CD14-positive monocyte (primary cell): Measurements from ENCODE around the gene ASAP3. TPM values are rescaled to one million over a fixed set of nuclear protein-coding genes. Genes with fewer than 3 reads are reported as not detected.
A peak's percentile ranks its signal among the peaks of the same experiment; 100 is the strongest.
"Not testable (repeated sequence)": the region's sequence is repeated elsewhere in the genome, so short reads cannot be mapped to it uniquely, and the experiment has no call there.

Source experiments
- DNase-seq, 3 donors: peaks; one replicate each; pipeline ENCODE4 v3.0.0-alpha.2; 2011 to 2022
- H2AFZ ChIP-seq: 2 replicates; pipeline ENCODE4 v1.6.0; 2012; ENCODE audit warnings: mild to moderate bottlenecking, low read depth, low read length, inconsistent platforms; ENCODE audit not compliant: insufficient read depth, poor library complexity, severe bottlenecking
- H3K27ac ChIP-seq, 2 donors: 1 replicate in 1 of 2; 2 replicates in 1 of 2; pipeline ENCODE4 v1.5.1; 2012 to 2013; ENCODE audit warnings: low read length in 2 of 2, control low read depth in 1 of 2, inconsistent platforms in 1 of 2, low read depth in 1 of 2, mild to moderate bottlenecking in 1 of 2
- H3K27me3 ChIP-seq, 2 donors: one replicate each; pipeline versions ENCODE4 v1.6.0 to v1.6.1; 2011 to 2013; ENCODE audit warnings: low read length in 2 of 2; ENCODE audit not compliant: control insufficient read depth in 2 of 2, insufficient read depth in 2 of 2
- H3K36me3 ChIP-seq, 2 donors: replicated peaks in 1 of 2; 1 replicate in 1 of 2; 2 replicates in 1 of 2; pipeline versions ENCODE4 v1.5.1 to v1.6.1; 2012 to 2013; ENCODE audit warnings: low read length in 2 of 2, control low read depth in 1 of 2, inconsistent platforms in 1 of 2, mild to moderate bottlenecking in 1 of 2; ENCODE audit not compliant: insufficient read depth in 2 of 2, control insufficient read depth in 1 of 2
- H3K4me1 ChIP-seq, 2 donors: 1 replicate in 1 of 2; 2 replicates in 1 of 2; pipeline versions ENCODE4 v1.5.1 to v1.6.1; 2012 to 2013; ENCODE audit warnings: low read length in 2 of 2, control low read depth in 1 of 2, inconsistent platforms in 1 of 2, mild to moderate bottlenecking in 1 of 2, moderate library complexity in 1 of 2; ENCODE audit not compliant: insufficient read depth in 2 of 2, control insufficient read depth in 1 of 2
- H3K4me2 ChIP-seq: replicated peaks from 2 replicates; pipeline ENCODE3; 2012; ENCODE audit warnings: low read length, moderate library complexity, mild to moderate bottlenecking; ENCODE audit not compliant: poor library complexity, severe bottlenecking; ENCODE audit errors: extremely low read depth
- H3K4me3 ChIP-seq, 3 experiments: fragments of 200-600 bp in 1 of 3; sonication (generic) in 1 of 3; replicated peaks in 1 of 3; 1 replicate in 2 of 3; 2 replicates in 1 of 3; pipeline ENCODE4 v1.5.1; 2011 to 2013; ENCODE audit warnings: low read length in 3 of 3, mild to moderate bottlenecking in 3 of 3, control low read depth in 2 of 3, low read depth in 2 of 3, inconsistent platforms in 1 of 3, moderate library complexity in 1 of 3
- H3K79me2 ChIP-seq: 2 replicates; pipeline ENCODE4 v1.6.0; 2012; ENCODE audit warnings: mild to moderate bottlenecking, control low read depth, inconsistent platforms, low read length, moderate library complexity; ENCODE audit not compliant: insufficient read depth
- H3K9ac ChIP-seq: 2 replicates; pipeline ENCODE4 v1.6.0; 2017; ENCODE audit warnings: low read length, mild to moderate bottlenecking; ENCODE audit not compliant: insufficient read depth, poor library complexity, severe bottlenecking
- H3K9me3 ChIP-seq, 2 donors: replicated peaks in 1 of 2; 1 replicate in 1 of 2; 2 replicates in 1 of 2; pipeline versions ENCODE4 v1.5.1 to v1.6.1; 2012 to 2013; ENCODE audit warnings: low read length in 2 of 2, control low read depth in 1 of 2; ENCODE audit not compliant: control insufficient read depth in 1 of 2, insufficient read depth in 1 of 2
- H4K20me1 ChIP-seq: 2 replicates; pipeline ENCODE4 v1.6.0; 2012; ENCODE audit warnings: mild to moderate bottlenecking, low read length, control low read depth, moderate library complexity; ENCODE audit not compliant: insufficient read depth
- H3K27ac Mint-ChIP-seq, 7 donors: one replicate each; pipeline ENCODE4 v1.8.0; 2020; ENCODE audit warnings: mild to moderate bottlenecking in 7 of 7, mixed read lengths in 7 of 7, moderate library complexity in 6 of 7, inconsistent platforms in 2 of 7
- H3K27me3 Mint-ChIP-seq, 3 donors: one replicate each; pipeline ENCODE4 v1.8.0; 2021 to 2022; ENCODE audit warnings: low read depth in 3 of 3, mild to moderate bottlenecking in 3 of 3, mixed read lengths in 3 of 3, moderate library complexity in 3 of 3, inconsistent platforms in 1 of 3
- H3K36me3 Mint-ChIP-seq, 2 donors: one replicate each; pipeline ENCODE4 v1.8.0; 2020; ENCODE audit warnings: mixed read lengths in 2 of 2, inconsistent platforms in 1 of 2, mild to moderate bottlenecking in 1 of 2
- H3K4me1 Mint-ChIP-seq: one replicate; pipeline ENCODE4 v1.8.0; 2020; ENCODE audit warnings: mild to moderate bottlenecking, mixed read lengths
- H3K4me3 Mint-ChIP-seq, 2 donors: one replicate each; pipeline ENCODE4 v1.8.0; 2020; ENCODE audit warnings: mild to moderate bottlenecking in 2 of 2, mixed read lengths in 2 of 2, moderate library complexity in 1 of 2
- H3K9me3 Mint-ChIP-seq, 7 donors: one replicate each; pipeline ENCODE4 v1.8.0; 2020 to 2022; ENCODE audit warnings: mixed read lengths in 7 of 7, mild to moderate bottlenecking in 6 of 7, moderate library complexity in 6 of 7, inconsistent platforms in 2 of 7
- WGBS: methylation state at CpG from one replicate; pipeline ENCODE4 v1.1.5; 2013; ENCODE audit warnings: missing lambda C conversion rate; ENCODE audit not compliant: insufficient coverage; 5-methylcytosine and 5-hydroxymethylcytosine counted together
- intact Hi-C, 2 donors: fragments of 100-400 bp; cut with micrococcal nuclease; formaldehyde crosslinking; loops; one replicate each; pipeline versions ENCODE4 v1.15.0 to v1.15.1; 2023
- polyA plus RNA-seq, 3 donors: library from polyadenylated mRNA; depleted of rRNA in 1 of 3; unstranded in 2 of 3; stranded (reverse) in 1 of 3; fragments of 300-500 nt in 2 of 3; fragments of >200 nt in 1 of 3; fragmentation: Illumina TruSeq in 2 of 3; gene quantifications; 1 replicate in 2 of 3; 2 replicates in 1 of 3; pipeline ENCODE4 v1.2.3, GENCODE V29; 2012 to 2021
- TF ChIP-seq, protein P1 (sequence below): fragments of 200-600 bp; IDR thresholded peaks from one replicate; pipeline ENCODE4 v1.8.0; 2022; ENCODE audit warnings: antibody characterized with exemption, mild to moderate bottlenecking

ASAP3 gene
- polyA plus RNA-seq, 3 donors, result 0.27 to 1.1 TPM; not detected in 1

DNA sequence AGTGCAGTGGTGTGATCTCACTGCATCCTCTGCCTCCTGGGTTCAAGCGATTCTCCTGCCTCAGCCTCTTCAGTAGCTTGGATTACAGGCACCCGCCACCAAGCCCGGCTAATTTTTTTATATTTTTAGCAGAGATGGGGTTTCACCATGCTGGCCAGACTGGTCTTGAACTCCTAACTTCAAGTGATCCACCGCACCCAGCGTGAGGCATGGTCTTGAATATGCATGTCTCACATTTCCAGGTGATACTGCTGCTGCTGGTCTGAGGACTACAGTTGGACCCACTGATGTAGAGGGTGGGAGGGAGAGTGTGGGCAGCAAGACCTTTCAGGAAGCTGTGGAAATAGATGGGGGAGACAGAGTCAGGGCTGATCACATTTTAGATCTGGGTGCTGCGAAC lies 21.9 kb upstream of the ASAP3 start:
- WGBS, result 100% methylated on average over 4 of the region's 6 CpGs
- intact Hi-C loops, result no loop called here
- TF ChIP-seq, protein P1, sequence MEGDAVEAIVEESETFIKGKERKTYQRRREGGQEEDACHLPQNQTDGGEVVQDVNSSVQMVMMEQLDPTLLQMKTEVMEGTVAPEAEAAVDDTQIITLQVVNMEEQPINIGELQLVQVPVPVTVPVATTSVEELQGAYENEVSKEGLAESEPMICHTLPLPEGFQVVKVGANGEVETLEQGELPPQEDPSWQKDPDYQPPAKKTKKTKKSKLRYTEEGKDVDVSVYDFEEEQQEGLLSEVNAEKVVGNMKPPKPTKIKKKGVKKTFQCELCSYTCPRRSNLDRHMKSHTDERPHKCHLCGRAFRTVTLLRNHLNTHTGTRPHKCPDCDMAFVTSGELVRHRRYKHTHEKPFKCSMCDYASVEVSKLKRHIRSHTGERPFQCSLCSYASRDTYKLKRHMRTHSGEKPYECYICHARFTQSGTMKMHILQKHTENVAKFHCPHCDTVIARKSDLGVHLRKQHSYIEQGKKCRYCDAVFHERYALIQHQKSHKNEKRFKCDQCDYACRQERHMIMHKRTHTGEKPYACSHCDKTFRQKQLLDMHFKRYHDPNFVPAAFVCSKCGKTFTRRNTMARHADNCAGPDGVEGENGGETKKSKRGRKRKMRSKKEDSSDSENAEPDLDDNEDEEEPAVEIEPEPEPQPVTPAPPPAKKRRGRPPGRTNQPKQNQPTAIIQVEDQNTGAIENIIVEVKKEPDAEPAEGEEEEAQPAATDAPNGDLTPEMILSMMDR, result no peak
- Histone ChIP-seq H3K9me3 (no peaks in the 10 kb centered on the region), H3K36me3 (peaks cover 37 to 51% of the 10 kb centered on the region in 2 donors), H3K79me2 (no peaks in the 10 kb centered on the region), H3K4me1 (no peaks in the 10 kb centered on the region), H3K4me2 (no peak overlapping the region), H3K9ac (no peak overlapping the region), H3K27me3 (no peaks in the 10 kb centered on the region), H2AFZ (no peak overlapping the region), H3K27ac (no peak overlapping the region), H3K4me3 (no peak overlapping the region), H4K20me1 (no peaks in the 10 kb centered on the region)
- Mint-ChIP-seq H3K36me3 (peaks cover 37 to 61% of the 10 kb centered on the region in 2 donors), H3K27ac (peak overlapping the region in 4 of 7 donors; percentile 16 to 75 (median 59)), H3K4me3 (no peak overlapping the region), H3K4me1 (peaks cover 6% of the 10 kb centered on the region), H3K9me3 (no peaks in the 10 kb centered on the region), H3K27me3 (peaks cover 0 to 5% (median 3%) of the 10 kb centered on the region in 3 donors)
- DNase-seq, result no peak

DNA sequence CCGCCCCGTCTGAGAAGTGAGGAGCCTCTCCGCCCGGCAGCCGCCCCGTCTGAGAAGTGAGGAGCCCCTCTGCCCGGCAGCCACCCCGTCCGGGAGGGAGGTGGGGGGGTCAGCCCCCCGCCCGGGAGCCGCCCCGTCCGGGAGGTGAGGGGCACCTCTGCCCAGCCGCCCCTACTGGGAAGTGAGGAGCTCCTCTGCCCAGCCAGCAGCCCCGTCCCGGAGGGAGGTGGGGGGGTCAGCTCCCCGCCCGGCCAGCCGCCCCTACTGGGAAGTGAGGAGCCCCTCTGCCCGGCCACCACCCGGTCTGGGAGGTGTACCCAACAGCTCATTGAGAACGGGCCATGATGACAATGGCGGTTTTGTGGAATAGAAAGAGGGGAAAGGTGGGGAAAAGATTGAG lies 20.2 kb upstream of the ASAP3 start:
- WGBS, result 95% methylated on average over 8 of the region's 24 CpGs
- H3K79me2 ChIP-seq, DNase-seq, H3K27ac Mint-ChIP-seq, H4K20me1 ChIP-seq, H3K4me1 ChIP-seq, H3K4me2 ChIP-seq, H3K27ac ChIP-seq, H2AFZ ChIP-seq, H3K9ac ChIP-seq, H3K27me3 Mint-ChIP-seq, H3K9me3 Mint-ChIP-seq, H3K9me3 ChIP-seq, H3K27me3 ChIP-seq, H3K4me1 Mint-ChIP-seq, H3K4me3 Mint-ChIP-seq, H3K4me3 ChIP-seq, intact Hi-C loops: not testable (repeated sequence)
- peaks cover 26 to 34% of the 10 kb centered on the region in 2 donors for H3K36me3 ChIP-seq
- peaks cover 21 to 44% of the 10 kb centered on the region in 2 donors for H3K36me3 Mint-ChIP-seq
